GM18511 (cell line): Measurements from ENCODE around the gene MUC3A.

Source experiments
- ATAC-seq: cut with Tn5 transposase; IDR thresholded peaks from one replicate; pipeline ENCODE4 v1.9.1; 2021; ENCODE audit warnings: mild to moderate bottlenecking, moderate library complexity; ENCODE audit not compliant: unreplicated experiment

The MUC3A gene

DNA sequence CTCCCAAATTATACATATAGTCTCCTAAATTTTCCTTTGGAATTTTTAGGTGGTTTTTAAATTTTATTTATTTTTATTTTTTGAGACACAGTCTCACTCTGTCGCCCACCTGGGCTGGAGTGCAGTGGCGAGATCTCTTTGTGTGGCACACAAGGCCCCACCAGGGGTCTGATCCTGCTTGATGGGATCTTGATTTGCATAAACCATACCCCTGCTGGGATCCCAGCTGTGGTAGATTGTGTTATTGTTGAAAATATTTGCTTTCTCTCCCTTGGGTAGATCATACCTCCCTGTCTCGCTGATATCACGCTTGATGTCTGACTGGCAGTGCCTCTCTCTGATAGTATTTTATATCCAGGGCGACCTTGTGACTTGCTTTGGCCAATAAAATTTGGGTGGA lies 5.6 kb upstream of the MUC3A start:
- no peak for ATAC-seq

DNA sequence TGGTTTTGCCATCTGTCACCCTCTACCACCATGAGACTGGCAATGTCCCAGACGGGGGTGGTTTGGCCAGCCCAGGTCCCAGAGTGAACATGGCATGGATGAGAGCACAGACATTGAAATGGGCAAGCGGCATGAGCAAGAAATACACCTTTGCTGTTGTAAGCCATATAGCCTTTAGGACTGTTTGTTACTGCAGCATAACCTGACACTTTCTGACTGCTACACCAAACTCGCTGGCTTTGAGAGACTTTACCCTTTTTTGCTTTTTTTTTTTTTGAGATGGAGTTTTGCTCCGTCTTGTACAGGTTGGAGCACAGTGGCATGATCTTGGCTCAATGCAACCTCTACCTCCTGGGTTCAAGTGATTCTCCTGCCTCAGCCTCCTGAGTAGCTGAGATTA lies 5.2 kb upstream of the MUC3A start:
- no peak for ATAC-seq

DNA sequence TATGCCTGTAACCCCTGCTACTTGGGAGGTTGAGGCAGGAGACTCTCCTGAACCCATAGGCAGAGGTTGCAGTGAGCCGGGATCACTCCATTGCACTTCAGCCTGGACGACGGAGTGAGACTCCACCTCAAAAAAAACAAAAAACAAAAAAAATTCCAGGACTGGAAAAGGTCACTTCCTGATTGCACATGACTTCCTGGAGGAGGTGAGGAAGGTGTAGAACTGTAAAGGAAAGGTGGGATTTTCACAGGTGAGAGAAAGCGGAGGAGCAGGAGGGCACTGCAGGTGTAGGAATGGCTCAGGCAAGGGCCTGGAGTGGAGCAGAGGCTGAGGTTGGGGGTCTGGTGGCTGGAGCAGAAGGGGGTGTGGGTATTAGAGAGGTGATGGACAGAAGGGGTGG lies 3.2 kb upstream of the MUC3A start:
- no peak for ATAC-seq

DNA sequence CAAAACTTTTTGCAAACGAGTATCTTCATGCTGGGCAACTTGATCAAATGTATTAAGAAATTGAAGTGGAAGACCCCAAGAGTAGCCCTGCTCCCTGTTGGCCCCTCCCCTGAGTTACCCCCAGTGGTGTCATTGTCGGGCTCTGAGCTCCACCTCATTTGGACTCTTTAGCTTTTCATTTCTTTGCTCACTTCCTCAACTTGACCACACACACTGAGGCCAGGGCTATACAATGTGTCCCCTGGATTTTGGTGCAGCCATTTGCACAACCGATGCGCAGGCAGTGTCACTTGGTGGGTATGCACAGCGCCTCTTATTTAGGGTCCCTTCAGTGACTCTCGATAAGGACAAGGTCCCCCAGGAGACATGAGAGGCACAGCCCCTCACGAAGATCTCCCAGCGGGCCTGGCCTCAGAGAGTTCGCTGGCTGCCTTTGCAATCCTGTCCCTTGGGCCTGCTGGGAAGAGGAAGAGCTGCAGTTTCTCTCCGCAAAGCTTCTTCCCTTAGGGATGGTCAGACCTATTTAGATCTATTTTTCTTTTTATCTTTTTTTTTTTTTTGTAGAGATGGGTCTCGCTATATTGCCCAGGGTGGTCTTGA lies 2.5 kb upstream of the MUC3A start:
- ATAC-seq = no peak

DNA sequence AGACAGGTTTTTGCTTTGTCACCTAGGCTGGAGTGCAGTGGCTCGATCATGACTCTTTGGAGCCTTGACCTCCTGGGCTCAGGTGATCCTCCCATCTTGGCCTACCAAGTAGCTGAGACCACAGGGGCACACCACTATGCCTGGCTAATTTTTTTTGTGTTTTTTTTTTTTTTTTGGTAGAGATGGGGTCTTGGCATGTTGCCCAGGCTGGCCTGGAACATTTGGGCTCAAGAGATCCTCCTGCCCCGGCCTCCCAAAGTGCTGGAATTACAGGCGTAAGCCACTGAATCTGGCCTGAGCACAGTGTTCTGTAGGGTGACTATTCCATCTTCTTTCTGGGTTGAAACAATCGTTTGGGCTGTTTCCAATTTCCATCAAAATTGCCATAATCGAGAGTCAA lies 1.5 kb upstream of the MUC3A start:
- ATAC-seq = no peak

DNA sequence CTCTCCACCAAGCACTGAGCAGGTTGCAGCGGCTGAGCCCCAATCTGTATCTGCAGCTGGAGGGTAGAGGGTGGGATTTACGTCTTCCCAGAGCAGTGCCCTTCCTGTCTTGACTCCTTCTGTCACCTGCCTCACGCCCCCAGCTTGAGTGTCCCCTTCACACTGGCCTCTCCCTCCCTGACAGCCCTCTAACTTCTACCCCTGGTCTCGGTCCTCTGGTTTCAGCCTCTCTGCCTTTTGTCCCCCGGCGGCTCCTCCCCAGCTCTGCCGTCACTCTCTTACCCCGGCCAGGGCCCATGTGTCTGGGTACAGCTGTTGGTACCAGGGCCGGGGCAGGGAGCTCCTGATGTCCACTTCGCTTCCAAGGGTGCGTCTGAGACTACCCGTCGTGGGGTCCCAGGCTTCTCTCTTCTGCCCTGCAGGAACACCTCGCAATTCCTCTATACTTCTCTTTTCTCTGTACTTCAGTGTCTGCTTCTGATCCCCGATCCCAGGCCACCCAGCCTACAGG lies 654 bp downstream of the MUC3A start:
- no peak for ATAC-seq

DNA sequence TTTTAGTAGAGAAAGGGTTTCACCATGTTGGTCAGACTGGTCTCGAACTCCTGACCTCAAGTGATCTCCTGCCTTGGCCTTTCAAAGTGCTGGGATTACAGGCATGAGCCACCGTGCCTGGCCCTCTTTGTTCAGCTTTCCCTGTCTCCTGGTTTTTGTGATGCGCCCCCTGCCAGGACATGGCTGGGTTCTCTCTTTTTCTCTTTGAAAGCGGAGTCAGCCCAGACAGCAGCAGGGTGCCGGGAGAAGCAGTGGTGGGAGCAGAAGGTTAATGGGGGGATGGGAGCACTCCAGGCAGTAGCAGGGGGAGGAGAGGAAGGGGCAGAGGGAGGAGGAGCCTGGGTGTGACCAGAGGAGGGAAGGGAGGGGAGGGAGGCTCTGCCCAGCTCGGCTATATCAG lies 1.8 kb downstream of the MUC3A start:
- ATAC-seq = no peak

DNA sequence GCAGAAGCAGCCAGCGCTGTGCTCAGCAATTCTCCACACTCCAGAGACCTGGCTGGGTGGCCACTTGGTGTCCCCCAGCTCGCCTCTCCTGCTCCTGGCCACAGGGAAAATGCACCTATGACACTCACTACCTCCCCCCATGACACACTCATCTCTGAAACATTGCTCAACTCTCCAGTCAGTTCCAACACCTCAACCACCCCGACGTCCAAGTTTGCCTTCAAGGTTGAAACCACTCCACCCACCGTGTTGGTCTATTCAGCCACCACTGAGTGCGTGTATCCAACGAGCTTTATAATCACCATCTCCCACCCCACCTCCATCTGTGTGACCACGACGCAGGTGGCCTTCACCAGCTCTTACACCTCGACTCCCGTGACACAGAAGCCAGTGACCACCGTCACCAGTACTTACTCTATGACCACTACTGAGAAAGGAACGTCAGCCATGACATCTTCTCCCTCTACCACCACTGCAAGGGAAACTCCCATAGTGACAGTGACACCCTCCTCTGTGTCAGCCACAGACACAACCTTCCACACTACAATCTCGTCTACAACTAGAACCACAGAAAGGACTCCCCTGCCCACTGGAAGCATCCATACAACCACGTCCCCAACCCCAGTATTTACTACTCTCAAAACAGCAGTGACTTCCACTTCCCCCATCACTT lies 2.7 kb downstream of the MUC3A start:
- ATAC-seq = no peak

DNA sequence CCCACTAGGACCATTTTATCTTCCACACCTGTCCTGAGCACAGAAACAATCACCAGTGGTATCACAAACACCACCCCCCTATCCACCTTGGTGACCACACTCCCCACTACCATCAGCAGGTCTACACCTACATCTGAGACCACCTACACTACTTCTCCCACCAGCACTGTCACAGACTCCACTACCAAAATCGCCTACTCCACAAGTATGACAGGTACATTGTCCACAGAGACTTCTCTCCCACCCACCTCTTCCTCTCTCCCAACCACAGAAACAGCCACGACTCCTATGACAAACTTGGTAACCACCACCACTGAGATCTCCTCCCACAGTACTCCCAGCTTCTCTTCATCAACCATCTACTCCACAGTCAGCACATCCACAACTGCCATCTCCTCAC lies 3.3 kb downstream of the MUC3A start:
- ATAC-seq = no peak

DNA sequence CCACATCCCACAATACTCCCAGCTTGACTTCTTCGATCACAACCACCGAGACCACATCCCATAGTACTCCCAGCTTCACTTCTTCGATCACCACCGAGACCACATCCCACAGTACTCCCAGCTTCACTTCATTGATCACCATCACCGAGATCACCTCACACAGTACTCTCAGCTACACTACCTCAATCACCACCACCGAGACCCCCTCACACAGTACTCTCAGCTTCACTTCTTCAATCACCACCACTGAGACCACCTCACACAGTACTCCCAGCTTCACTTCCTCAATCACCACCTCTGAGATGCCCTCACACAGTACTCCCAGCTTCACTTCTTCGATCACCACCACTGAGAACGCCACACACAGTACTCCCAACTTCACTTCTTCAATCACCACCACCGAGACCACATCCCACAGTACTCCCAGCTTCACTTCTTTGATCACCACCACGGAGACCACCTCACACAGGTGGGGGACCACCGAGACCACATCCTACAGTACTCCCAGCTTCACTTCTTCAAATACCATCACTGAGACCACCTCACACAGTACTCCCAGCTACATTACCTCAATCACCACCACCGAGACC lies 8.6 kb downstream of the MUC3A start:
- ATAC-seq = no peak

DNA sequence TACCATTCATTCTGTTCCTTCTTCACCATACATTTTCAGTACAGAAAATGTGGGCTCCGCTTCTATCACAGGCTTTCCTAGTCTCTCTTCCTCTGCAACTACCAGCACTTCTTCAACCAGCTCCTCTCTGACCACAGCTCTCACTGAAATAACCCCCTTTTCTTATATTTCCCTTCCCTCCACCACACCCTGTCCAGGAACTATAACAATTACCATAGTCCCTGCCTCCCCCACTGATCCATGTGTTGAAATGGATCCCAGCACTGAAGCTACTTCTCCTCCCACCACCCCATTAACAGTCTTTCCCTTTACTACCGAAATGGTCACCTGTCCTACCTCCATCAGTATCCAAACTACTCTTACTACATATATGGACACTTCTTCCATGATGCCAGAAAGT lies 10.6 kb downstream of the MUC3A start:
- ATAC-seq = no peak

DNA sequence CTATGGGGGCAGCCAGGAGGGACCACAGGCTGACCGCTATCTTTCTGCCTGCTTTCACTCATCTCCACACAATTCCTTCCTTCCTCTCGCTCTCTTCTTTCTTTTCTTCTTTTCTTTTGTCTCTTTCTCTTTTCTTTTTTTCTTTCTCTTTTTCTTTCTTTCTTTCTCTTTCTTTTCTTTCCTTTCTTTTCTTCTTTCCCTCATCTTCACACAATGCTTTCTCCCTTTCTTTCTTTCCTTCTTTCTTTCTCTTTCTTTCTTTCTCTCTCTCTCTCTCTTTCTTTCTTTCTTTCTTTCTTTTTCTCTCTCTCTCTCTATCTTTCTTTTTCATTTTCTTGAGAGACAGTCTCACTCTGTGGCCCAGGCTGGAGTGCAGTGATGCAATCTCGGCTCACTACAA lies 13.2 kb downstream of the MUC3A start:
- ATAC-seq = no peak

DNA sequence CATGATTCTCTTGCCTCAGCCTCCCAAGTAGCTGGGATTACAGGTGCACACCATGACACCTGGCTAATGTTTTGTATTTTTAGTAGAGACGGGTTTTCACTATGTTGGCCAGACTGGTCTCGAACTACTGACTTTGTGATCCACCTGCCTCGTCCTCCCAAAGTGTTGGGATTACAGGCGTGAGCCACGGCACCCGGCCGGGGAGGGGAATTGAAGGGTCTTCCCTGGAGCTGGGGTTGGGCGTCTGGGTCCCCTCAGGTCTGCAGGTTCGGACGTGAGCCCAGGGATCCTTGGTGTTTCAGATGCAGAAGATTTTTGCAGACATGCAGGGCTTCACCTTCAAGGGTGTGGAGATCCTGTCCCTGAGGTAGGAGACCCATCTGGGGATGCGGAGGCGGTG lies 14.1 kb downstream of the MUC3A start:
- ATAC-seq = no peak

DNA sequence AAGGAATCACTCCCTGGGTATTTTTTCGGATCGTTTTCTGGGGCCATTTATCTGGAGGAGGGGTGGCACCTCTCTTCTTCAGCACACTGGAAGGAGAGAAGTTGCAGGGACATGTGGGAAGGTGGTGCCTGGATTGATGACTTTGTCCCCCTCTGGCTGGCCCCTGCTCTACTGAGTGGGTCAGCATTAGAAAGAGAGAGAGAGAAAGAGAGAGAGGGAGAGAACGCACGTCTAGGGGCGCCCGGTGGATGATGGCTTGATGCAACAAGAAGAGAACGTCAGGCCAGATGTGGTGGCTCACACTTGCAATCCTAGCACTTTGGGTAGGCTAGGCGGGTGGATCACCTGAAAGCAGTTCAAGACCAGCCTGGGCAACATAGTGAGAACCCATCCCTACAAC lies 14.5 kb downstream of the MUC3A start:
- ATAC-seq = no peak

DNA sequence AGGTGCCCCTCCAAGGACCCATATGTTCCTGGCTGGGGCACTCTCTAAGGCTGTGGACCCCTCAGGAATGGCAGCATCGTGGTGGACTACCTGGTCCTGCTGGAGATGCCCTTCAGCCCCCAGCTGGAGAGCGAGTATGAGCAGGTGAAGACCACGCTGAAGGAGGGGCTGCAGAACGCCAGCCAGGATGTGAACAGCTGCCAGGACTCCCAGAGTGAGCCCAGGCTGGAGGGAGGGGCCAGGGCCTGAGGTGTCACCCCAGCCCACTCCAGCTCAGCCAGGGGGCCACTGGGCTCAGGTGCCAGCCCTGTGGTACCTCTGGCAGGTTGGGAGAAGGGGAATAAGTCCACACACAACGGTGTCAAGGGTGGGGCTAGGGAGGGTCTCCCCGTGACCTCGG lies 15.3 kb downstream of the MUC3A start:
- no peak for ATAC-seq

DNA sequence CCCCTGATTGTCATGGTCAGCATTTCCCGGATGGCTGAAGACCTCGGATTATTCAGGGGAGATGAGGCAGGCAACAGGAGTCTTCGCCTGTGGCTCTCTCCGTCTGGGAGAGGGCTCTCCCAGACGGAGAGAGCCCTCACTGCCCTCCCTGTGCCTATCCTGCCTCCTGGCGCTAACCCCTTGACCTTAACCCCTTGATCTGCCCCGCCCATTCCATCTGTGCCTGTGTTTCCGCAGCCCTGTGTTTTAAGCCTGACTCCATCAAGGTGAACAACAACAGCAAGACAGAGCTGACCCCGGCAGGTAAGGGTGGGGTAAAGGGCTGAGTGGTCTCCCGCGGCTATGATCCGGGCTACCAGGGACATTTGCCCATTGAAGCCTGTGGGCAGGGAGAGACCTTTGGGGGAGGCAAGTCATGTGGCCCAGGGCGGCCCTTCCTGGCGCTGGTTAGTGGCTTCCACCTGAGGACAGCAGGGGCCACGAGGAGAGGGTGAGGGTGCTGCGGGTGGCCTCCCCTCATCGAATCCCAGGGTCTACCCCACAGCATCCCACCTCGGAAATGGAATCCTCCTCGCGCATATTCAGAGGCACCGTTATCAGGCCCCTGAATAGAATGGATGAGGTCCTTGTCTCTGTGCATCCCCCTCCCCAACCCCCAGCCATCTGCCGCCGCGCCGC lies 15.8 kb downstream of the MUC3A start:
- ATAC-seq = no peak

DNA sequence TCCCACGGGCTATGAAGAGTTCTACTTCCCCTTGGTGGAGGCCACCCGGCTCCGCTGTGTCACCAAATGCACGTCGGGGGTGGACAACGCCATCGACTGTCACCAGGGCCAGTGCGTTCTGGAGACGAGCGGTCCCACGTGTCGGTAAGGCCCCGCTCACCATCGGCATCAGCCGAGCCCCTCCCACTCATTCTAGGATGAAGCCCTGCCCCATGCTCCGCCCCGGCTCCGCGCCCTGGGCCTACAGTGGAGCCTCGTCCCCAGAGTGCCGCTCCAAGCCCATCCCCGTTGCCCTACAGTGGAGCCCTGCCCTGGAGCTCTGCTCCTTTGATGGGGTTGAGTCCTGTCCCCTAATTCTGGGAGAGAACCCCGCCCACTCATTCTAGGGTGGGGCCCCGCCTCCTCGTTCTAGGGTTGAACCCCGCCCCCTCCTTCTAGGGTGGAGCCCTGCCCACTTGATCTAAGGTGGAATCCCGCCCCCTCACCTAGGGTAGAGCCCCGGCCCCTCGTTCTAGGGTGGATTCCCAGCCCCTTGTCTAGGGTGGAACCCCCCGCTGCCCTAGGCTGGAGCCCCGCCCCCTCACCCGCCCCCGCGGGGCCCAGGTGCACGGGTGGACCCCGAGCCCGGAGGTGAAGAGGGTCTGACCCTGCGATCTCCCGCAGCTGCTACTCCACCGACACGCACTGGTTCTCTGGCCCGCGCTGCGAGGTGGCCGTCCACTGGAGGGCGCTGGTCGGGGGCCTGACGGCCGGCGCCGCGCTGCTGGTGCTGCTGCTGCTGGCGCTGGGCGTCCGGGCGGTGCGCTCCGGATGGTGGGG lies 16.6 kb downstream of the MUC3A start:
- ATAC-seq = no peak

DNA sequence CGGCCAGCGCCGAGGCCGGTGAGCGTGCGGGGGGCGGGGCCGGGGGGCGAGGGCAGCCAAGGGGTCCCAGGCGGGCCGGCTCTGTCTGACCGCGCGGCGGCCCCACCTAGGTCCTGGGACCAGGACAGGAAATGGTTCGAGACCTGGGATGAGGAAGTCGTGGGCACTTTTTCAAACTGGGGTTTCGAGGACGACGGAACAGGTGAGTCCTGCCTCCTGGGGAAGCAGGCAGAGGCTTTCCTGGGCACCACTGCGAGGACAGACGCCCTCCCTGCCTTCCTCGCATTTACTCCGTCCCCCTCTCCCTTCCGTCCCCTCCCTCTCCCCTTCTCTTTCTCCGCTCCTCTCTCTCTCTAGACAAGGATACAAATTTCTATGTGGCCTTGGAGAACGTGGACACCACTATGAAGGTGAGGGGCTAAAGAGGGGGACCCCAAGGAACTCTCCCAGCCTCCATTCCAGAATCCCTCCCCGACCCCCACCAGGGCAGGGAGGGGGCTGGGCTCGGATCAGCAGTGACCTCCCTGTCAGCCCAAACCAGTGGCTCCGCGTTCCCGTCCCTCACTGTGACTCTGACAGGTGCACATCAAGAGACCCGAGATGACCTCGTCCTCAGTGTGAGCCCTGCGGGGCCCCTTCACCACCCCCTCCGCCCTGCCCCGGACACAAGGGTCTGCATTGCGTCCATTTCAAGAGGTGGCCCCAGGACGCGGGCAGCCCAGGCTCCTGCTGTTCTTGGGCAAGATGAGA lies 17.4 kb downstream of the MUC3A start:
- no peak for ATAC-seq

DNA sequence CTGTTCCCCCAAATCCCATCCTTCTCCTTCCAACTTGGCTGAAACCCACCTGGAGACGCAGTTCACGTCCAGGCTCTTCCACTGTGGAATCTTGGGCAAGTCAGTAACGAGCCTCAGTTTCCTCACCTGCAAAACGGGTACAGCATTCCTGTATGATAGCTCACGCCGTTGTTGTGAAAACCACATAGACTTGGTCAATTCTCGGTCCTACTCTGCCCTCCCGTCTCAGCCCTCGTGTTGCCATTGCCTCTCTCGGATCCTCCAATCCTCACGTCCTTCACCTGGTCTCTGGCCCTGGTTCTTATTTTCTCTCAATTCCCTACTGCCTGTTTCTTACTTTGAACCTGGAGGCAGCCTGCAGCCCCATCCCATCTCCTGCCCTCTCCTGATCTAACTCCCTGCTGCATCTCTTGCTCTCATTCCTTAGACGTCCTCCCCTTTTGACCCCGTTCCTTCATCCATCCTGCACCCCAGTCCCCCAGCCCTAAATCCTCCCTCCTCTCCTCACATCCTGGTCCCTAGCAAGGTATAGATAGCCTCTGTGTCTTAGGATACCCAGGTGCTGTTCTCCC lies 18.0 kb downstream of the MUC3A start:
- ATAC-seq = no peak

DNA sequence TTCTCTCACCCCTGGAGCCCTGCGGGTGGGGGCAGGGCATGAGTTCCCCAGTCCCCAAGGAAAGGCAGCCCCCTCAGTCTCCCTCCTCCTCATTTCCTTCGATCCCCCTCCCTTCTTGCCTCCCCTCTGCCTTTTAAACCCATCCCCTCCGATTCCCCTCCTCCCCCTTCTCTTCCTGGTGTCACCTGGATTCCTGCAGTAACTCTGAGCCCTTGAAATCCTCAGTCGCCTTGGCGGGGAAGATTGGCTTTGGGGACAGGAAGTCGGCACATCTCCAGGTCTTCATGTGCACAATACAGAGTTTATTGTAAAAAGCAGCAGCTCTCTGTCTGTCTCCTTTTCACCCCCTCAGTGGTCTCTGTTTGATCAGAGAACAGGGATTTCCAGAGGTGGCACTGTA lies 18.7 kb downstream of the MUC3A start:
- no peak for ATAC-seq
